ENCODE measurements around the gene OAF. TPM values are rescaled to one million over a fixed set of nuclear protein-coding genes. Genes with fewer than 3 reads are reported as not detected.

Gene OAF
- total RNA-seq, 3 donors from 2014 or later (not counting 1 experiment from before 2014, with no cell fraction given), result 2.8 to 5.1 (median 3.8) TPM

DNA sequence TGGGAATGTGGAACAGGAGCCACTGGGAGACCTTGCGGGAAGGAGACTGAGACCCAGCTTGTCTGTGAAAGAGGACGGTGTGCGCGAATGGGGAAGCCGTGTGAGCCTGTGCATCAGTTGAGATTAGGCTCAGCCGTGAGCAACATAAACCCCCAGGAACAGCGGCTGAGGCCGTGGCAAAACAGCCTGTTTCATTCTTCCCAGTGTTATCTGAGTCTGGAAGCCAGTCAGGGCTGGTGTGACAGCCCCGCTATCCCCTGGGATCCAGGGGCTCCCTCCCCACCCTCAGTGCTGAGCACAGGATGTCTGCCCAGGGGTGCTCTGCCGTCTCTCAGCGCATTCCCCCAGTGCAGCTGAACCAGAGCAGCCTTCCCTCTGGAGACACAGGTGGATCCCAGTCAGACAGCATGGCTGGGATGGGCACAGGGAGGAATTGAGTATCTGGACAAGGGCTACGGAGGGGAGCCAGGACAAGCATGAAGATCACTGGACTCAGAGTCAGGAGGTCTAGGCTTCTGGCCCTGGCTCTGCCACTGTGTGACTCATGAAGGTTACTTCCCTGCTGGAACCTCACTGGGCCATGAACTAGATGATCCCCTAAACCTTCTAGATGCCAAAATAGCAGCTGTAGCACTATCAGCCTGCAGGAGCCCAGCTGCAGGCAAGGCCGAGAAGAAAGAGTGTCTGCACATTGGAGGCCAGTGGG lies 8.6 kb downstream of the OAF start:
- Mint-ChIP-seq H3K4me3 (no peak overlapping the region), H3K36me3 (no peaks in the 10 kb centered on the region), H3K4me1 (peaks cover under 1 to 3% of the 10 kb centered on the region in 2 donors), H3K9me3 (no peaks in the 10 kb centered on the region), H3K27me3 (ENCODE audit: low read depth in 2 of 2) (no peaks in the 10 kb centered on the region), H3K27ac (no peak overlapping the region)
- H3K27ac ChIP-seq (ENCODE audit: low read length), result no peak overlapping the region
- TF ChIP-seq, protein P1, sequence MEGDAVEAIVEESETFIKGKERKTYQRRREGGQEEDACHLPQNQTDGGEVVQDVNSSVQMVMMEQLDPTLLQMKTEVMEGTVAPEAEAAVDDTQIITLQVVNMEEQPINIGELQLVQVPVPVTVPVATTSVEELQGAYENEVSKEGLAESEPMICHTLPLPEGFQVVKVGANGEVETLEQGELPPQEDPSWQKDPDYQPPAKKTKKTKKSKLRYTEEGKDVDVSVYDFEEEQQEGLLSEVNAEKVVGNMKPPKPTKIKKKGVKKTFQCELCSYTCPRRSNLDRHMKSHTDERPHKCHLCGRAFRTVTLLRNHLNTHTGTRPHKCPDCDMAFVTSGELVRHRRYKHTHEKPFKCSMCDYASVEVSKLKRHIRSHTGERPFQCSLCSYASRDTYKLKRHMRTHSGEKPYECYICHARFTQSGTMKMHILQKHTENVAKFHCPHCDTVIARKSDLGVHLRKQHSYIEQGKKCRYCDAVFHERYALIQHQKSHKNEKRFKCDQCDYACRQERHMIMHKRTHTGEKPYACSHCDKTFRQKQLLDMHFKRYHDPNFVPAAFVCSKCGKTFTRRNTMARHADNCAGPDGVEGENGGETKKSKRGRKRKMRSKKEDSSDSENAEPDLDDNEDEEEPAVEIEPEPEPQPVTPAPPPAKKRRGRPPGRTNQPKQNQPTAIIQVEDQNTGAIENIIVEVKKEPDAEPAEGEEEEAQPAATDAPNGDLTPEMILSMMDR (IDR thresholded peaks at IDR 0.05), result no peak
- H3K4me3 ChIP-seq (ENCODE audit: low read length), result no peak overlapping the region
- H3K36me3 ChIP-seq (ENCODE audit: control insufficient read depth, insufficient read depth, low read length), result no peaks in the 10 kb centered on the region
- H3K27me3 ChIP-seq (ENCODE audit: control insufficient read depth, insufficient read depth, low read length), result no peaks in the 10 kb centered on the region
- no peak for ATAC-seq
- H3K9me3 ChIP-seq (ENCODE audit: control insufficient read depth, insufficient read depth, low read length), result no peaks in the 10 kb centered on the region
- intact Hi-C loops (cut with micrococcal nuclease), result no loop called here
- H3K4me1 ChIP-seq (ENCODE audit: control insufficient read depth, insufficient read depth, low read length), result peaks cover under 1% of the 10 kb centered on the region
- no peak for DNase-seq
- 88% methylated on average over 13 of the region's 13 CpGs for WGBS (ENCODE audit: insufficient coverage)

DNA sequence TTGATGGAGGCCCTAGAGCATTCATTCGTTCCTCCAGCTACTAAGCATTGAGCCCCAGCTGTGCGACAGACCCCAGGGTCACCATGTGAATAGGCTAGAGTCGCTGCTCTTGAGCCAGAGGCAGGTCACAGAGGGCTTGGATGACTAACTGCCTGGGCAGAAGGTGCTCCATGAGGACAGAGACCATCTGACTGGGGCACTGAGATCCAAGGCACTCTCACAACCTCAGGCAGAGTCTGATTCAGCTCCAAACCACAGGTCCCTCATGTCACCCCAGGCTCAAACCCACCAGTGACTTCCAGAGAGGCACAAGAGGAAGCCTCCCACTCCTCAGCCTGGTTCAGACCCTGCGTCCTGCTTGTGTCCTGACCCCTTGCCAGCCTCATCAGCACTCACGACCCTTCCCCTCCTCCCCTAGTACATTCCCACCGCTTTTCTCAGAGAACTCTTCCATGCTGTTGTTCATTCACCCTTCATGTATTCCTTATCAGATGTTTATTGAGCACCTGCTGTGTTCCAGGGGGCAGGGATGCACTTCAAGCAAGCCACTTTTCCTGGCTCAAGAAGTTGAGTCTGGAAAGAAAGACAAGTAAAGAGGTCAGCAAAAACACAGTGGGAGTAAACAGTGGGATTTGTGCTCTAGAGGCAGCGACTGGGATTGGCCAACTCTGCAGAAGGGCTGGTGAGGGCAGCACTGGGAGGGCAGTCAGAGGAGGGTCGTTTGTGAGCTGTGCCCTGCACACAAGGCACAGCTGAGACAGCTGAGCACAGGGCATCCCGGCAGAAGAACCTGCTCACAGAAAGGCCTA lies 9.3 kb downstream of the OAF start:
- H3K36me3 Mint-ChIP-seq, result no peaks in the 10 kb centered on the region
- no peaks in the 10 kb centered on the region for H3K27me3 ChIP-seq (ENCODE audit: control insufficient read depth, insufficient read depth, low read length)
- no peaks in the 10 kb centered on the region for H3K9me3 Mint-ChIP-seq
- intact Hi-C loops (cut with micrococcal nuclease), result no loop called here
- no peaks in the 10 kb centered on the region for H3K27me3 Mint-ChIP-seq (ENCODE audit: low read depth in 2 of 2)
- H3K4me1 ChIP-seq (ENCODE audit: control insufficient read depth, insufficient read depth, low read length), result peaks cover 8% of the 10 kb centered on the region
- WGBS (ENCODE audit: insufficient coverage), result 74% methylated on average over 9 of the region's 9 CpGs
- no peak overlapping the region for H3K4me3 ChIP-seq (ENCODE audit: low read length)
- peaks cover 7 to 9% of the 10 kb centered on the region in 2 donors for H3K4me1 Mint-ChIP-seq
- DNase-seq (no peak), ATAC-seq (no peak)
- no peaks in the 10 kb centered on the region for H3K9me3 ChIP-seq (ENCODE audit: control insufficient read depth, insufficient read depth, low read length)
- no peak overlapping the region for H3K27ac Mint-ChIP-seq
- TF ChIP-seq, protein P1 (IDR thresholded peaks at IDR 0.05), result no peak
- H3K4me3 Mint-ChIP-seq, result no peak overlapping the region
- H3K27ac ChIP-seq (ENCODE audit: low read length), result no peak overlapping the region
- no peaks in the 10 kb centered on the region for H3K36me3 ChIP-seq (ENCODE audit: control insufficient read depth, insufficient read depth, low read length)

DNA sequence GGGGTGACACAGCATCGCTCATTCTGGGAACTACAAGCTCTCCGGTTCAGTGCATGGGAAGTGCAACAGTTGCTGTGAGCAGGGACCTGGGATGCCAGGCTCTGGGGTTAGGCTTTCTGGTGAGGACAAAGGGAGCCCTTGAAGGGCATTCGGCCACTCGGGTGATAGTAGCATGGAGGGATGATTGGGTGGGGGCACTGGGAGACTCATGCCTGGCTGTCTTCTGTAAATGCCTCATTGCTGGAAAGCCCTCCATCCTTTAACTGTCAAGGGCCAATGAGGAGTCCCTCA lies 9.9 kb downstream of the OAF start:
- no peaks in the 10 kb centered on the region for H3K36me3 Mint-ChIP-seq
- H3K27ac Mint-ChIP-seq, result no peak overlapping the region
- H3K4me3 Mint-ChIP-seq, result no peak overlapping the region
- no peaks in the 10 kb centered on the region for H3K9me3 Mint-ChIP-seq
- DNase-seq (no peak), ATAC-seq (no peak)
- peaks cover 7 to 10% of the 10 kb centered on the region in 2 donors for H3K4me1 Mint-ChIP-seq
- peaks cover 12% of the 10 kb centered on the region for H3K4me1 ChIP-seq (ENCODE audit: control insufficient read depth, insufficient read depth, low read length)
- no peaks in the 10 kb centered on the region for H3K9me3 ChIP-seq (ENCODE audit: control insufficient read depth, insufficient read depth, low read length)
- 92% methylated on average over 4 of the region's 4 CpGs for WGBS (ENCODE audit: insufficient coverage)
- no peak overlapping the region for H3K4me3 ChIP-seq (ENCODE audit: low read length)
- H3K27me3 Mint-ChIP-seq (ENCODE audit: low read depth in 2 of 2), result no peaks in the 10 kb centered on the region
- H3K27me3 ChIP-seq (ENCODE audit: control insufficient read depth, insufficient read depth, low read length), result no peaks in the 10 kb centered on the region
- H3K36me3 ChIP-seq (ENCODE audit: control insufficient read depth, insufficient read depth, low read length), result no peaks in the 10 kb centered on the region
- intact Hi-C loops (cut with micrococcal nuclease), result no loop called here
- no peak overlapping the region for H3K27ac ChIP-seq (ENCODE audit: low read length)
- TF ChIP-seq, protein P1 (IDR thresholded peaks at IDR 0.05), result no peak
